Activated CD4-positive, alpha-beta T cell treated with anti-CD3 and anti-CD28 coated beads, Interleukin-2, amount 10 ng/mL, durations not matched to agents 7 days and 5 days (primary cell): ENCODE results near the gene PKMYT1. TPM values are rescaled to one million over a fixed set of nuclear protein-coding genes. Genes with fewer than 3 reads are reported as not detected.
A peak's percentile ranks its signal among the peaks of the same experiment; 100 is the strongest.

Source experiments
- CTCF ChIA-PET: fragments of 350-600 bp; sonication (Branson Sonifier 250); formaldehyde crosslinking; loops from one replicate; lab custom pipeline; 2021; ENCODE audit warnings: antibody characterized with exemption; lab: Charles Lee
- POLR2A ChIA-PET: fragments of 350-600 bp; sonication (Branson Sonifier 250); formaldehyde crosslinking; loops from one replicate; lab custom pipeline; 2021; ENCODE audit warnings: antibody characterized with exemption; lab: Charles Lee
- DNase-seq: peaks from one replicate; pipeline ENCODE4 v3.0.0-alpha.2; 2020
- H3K27ac Mint-ChIP-seq: one replicate; pipeline ENCODE4 v1.8.0; 2021; ENCODE audit warnings: mild to moderate bottlenecking, moderate library complexity, mixed read lengths
- H3K27me3 Mint-ChIP-seq: one replicate; pipeline ENCODE4 v1.8.0; 2021; ENCODE audit warnings: mixed read lengths
- H3K36me3 Mint-ChIP-seq: one replicate; pipeline ENCODE4 v1.8.0; 2021; ENCODE audit warnings: low read depth, mixed read lengths
- H3K4me1 Mint-ChIP-seq: one replicate; pipeline ENCODE4 v1.8.0; 2021; ENCODE audit warnings: mixed read lengths
- H3K4me3 Mint-ChIP-seq: one replicate; pipeline ENCODE4 v1.8.0; 2021; ENCODE audit warnings: mild to moderate bottlenecking, moderate library complexity, mixed read lengths
- H3K9me3 Mint-ChIP-seq: one replicate; pipeline ENCODE4 v1.8.0; 2021; ENCODE audit warnings: mixed read lengths
- total RNA-seq, 2 experiments: library from RNA; stranded (reverse); gene quantifications; one replicate each; pipeline ENCODE4 v1.2.3, GENCODE V29; 2021

The PKMYT1 gene
- total RNA-seq, 2 experiments from 2014 or later: 122 to 151 TPM

- Mint-ChIP-seq H3K27me3 (no peaks in the 10 kb centered on the region), H3K4me3 (no peak overlapping the region), H3K4me1 (peaks cover 17% of the 10 kb centered on the region), H3K27ac (peak overlapping the region; percentile 37), H3K9me3 (no peaks in the 10 kb centered on the region), H3K36me3 (peaks cover 3% of the 10 kb centered on the region)
- POLR2A ChIA-PET: no interaction called here
- DNase-seq: peak; percentile 92
- CTCF ChIA-PET: interaction anchor here (0.5 to 2.0 kb wide), 32 partner anchors 10 to 324 kb away, joined by 3 to 22 read pairs (median 4); partner anchors contain the start of genes FLYWCH1, FLYWCH2 and KREMEN2
Observed at GRCh38 chr16:2927010-2927646, 53.1 kb downstream of the PKMYT1 start.

GRCh38 chr16:2926650-2926999 is 53.6 kb downstream of the PKMYT1 start:
- Mint-ChIP-seq H3K27ac (peak overlapping the region; percentile 37), H3K4me3 (no peak overlapping the region), H3K9me3 (no peaks in the 10 kb centered on the region), H3K36me3 (peaks cover 3% of the 10 kb centered on the region), H3K4me1 (peaks cover 17% of the 10 kb centered on the region), H3K27me3 (no peaks in the 10 kb centered on the region)
- POLR2A ChIA-PET: no interaction called here
- CTCF ChIA-PET: interaction anchor here (0.7 to 2.0 kb wide), 20 partner anchors 9 to 324 kb away, joined by 3 to 22 read pairs (median 6); partner anchors contain the start of gene FLYWCH1
- no peak for DNase-seq

DNA sequence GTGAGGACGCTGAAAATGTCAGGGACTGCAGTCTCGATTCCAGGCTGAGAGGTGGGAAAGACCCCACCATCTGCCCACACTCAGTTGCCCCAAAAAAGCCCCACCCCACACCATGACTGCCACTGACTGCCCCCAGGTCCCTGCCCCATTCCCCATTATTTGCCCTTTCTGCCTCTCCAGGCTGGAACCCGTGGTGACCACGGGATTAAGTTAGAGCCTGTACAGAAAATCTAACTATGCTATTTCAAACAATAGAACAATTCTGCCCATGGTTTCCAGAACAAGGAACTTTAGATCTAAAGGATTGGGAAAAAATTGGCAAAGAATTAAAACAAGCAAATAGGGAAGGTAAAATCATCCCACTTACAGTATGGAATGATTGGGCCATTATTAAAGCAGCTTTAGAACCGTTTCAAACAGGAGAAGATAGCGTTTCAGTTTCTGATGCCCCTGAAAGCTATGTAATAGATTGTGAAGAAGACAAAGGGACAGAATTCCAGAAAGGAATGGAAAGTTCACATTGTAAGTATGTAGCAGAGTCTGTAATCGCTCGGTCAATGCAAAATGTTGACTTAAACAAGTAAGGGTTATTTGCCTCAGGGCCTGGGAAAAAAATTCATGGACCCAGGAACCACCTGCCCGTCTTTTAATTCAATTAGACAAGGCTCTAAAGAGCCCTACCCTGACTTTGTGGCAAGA is 54.1 kb downstream of the PKMYT1 start:
- ChIA-PET CTCF (interaction anchor here (0.7 to 2.0 kb wide), 17 partner anchors 9 to 323 kb away, joined by 3 to 22 read pairs (median 6); partner anchors contain the start of gene FLYWCH1), POLR2A (no interaction called here)
- H3K9me3 Mint-ChIP-seq: no peaks in the 10 kb centered on the region
- H3K4me1 Mint-ChIP-seq: peaks cover 17% of the 10 kb centered on the region
- H3K27me3 Mint-ChIP-seq: no peaks in the 10 kb centered on the region
- no peak overlapping the region for H3K4me3 Mint-ChIP-seq
- H3K36me3 Mint-ChIP-seq: peaks cover 3% of the 10 kb centered on the region
- no peak overlapping the region for H3K27ac Mint-ChIP-seq
- DNase-seq: no peak

- H3K27ac Mint-ChIP-seq: no peak overlapping the region
- no peaks in the 10 kb centered on the region for H3K9me3 Mint-ChIP-seq
- no peaks in the 10 kb centered on the region for H3K27me3 Mint-ChIP-seq
- no peak overlapping the region for H3K4me3 Mint-ChIP-seq
- ChIA-PET POLR2A (no interaction called here), CTCF (no interaction called here)
- no peak for DNase-seq
- peaks cover 17% of the 10 kb centered on the region for H3K4me1 Mint-ChIP-seq
- H3K36me3 Mint-ChIP-seq: peaks cover 3% of the 10 kb centered on the region
Observed at GRCh38 chr16:2924901-2925755, 55.1 kb downstream of the PKMYT1 start.

DNA sequence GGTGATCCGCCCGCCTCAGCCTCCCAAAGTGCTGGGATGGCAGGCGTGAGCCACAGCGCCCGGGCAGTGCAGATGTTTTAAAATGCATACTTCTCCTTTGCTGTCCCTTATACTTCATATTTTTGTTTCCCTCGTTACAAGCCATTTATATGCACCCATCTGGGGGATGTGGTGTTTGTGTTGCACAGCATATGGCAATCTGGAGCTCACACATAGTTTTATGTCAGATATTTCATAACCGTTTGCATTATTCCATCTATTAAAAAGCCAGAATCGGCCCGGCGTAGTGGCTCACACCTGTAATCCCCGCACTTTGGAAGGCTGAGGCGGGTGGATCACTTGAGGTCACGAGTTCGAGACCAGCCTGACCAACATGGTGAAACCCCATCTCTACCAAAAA is 56.8 kb downstream of the PKMYT1 start:
- Mint-ChIP-seq H3K4me3 (no peak overlapping the region), H3K27ac (no peak overlapping the region), H3K4me1 (peaks cover 22% of the 10 kb centered on the region), H3K36me3 (peaks cover 9% of the 10 kb centered on the region), H3K27me3 (no peaks in the 10 kb centered on the region), H3K9me3 (no peaks in the 10 kb centered on the region)
- ChIA-PET CTCF (interaction anchor here (0.9 to 1.3 kb wide), 4 partner anchors 9 to 84 kb away, joined by 4 read pairs; no protein-coding TSS in a partner anchor), POLR2A (no interaction called here)
- no peak for DNase-seq

Other genes with a start within 250 kb of the PKMYT1 start
- gene SRRM2, start 227.8 kb downstream of the PKMYT1 start, total RNA-seq: 100 to 1,000 TPM; 512 to 565 TPM
- gene ELOB, start 203.2 kb downstream of the PKMYT1 start, total RNA-seq: 100 to 1,000 TPM; 224 to 249 TPM
- not detected for gene PRSS33, start 192.9 kb downstream of the PKMYT1 start, total RNA-seq
- gene PRSS41, start 182.0 kb downstream of the PKMYT1 start, total RNA-seq: not detected
- under 1 TPM; 0.27 to 0.67 TPM for gene PRSS21, start 163.2 kb downstream of the PKMYT1 start, total RNA-seq
- gene ZG16B, start 150.1 kb downstream of the PKMYT1 start, total RNA-seq: 1 to 10 TPM; 2.3 to 3.1 TPM
- gene PRSS22, start 122.3 kb downstream of the PKMYT1 start, total RNA-seq: not detected
- gene FLYWCH2, start 97.2 kb downstream of the PKMYT1 start, total RNA-seq: 10 to 100 TPM; 16.8 to 21.0 TPM
- 10 to 100 TPM; 46.8 to 52.7 TPM for gene FLYWCH1, start 68.5 kb downstream of the PKMYT1 start, total RNA-seq
- under 1 TPM in 1 of 2 experiments, not detected in 1; 0.08 TPM for gene KREMEN2, start 16.2 kb downstream of the PKMYT1 start, total RNA-seq
- gene PAQR4, start 11.1 kb downstream of the PKMYT1 start, total RNA-seq: 10 to 100 TPM; 49.7 to 50.9 TPM
- not detected for gene CLDN9, start 32.5 kb upstream of the PKMYT1 start, total RNA-seq
- not detected for gene CLDN6, start 37.7 kb upstream of the PKMYT1 start, total RNA-seq
- 1 to 10 TPM; 1.8 to 2.1 TPM for gene TNFRSF12A, start 39.9 kb upstream of the PKMYT1 start, total RNA-seq
- gene HCFC1R1, start 43.5 kb upstream of the PKMYT1 start, total RNA-seq: 10 to 100 TPM; 38.3 to 44.1 TPM
- gene THOC6, start 43.6 kb upstream of the PKMYT1 start, total RNA-seq: 10 to 100 TPM; 49.5 to 58.4 TPM
- gene BICDL2, start 56.5 kb upstream of the PKMYT1 start, total RNA-seq: under 1 TPM; 0.20 to 0.23 TPM
- gene MMP25, start 66.1 kb upstream of the PKMYT1 start, total RNA-seq: 10 to 100 TPM; 18.1 to 19.8 TPM
- 1,000 to 10,000 TPM; 2,973 to 3,212 TPM for gene IL32, start 85.2 kb upstream of the PKMYT1 start, total RNA-seq
- gene ZSCAN10, start 118.8 kb upstream of the PKMYT1 start, total RNA-seq: under 1 TPM; 0.29 to 0.35 TPM
- gene ZNF205, start 132.1 kb upstream of the PKMYT1 start, total RNA-seq: not detected
- 10 to 100 TPM in 1 of 2 experiments, 1 to 10 TPM in 1; 9.9 to 11.1 TPM for gene ZNF213, start 154.6 kb upstream of the PKMYT1 start, total RNA-seq
- not detected for gene OR1F1, start 207.8 kb upstream of the PKMYT1 start, total RNA-seq